GM19463 (cell line): ENCODE results near the gene RARA.
"Not testable (repeated sequence)": the region's sequence is repeated elsewhere in the genome, so short reads cannot be mapped to it uniquely, and the experiment has no call there.

Source experiments
- ATAC-seq: cut with Tn5 transposase; IDR thresholded peaks from one replicate; pipeline ENCODE4 v1.9.1; 2021; ENCODE audit warnings: mild to moderate bottlenecking, moderate library complexity; ENCODE audit not compliant: unreplicated experiment

The RARA gene

GRCh38 chr17:40297511-40297910 is 11.5 kb upstream of the RARA start:
- no peak for ATAC-seq

DNA sequence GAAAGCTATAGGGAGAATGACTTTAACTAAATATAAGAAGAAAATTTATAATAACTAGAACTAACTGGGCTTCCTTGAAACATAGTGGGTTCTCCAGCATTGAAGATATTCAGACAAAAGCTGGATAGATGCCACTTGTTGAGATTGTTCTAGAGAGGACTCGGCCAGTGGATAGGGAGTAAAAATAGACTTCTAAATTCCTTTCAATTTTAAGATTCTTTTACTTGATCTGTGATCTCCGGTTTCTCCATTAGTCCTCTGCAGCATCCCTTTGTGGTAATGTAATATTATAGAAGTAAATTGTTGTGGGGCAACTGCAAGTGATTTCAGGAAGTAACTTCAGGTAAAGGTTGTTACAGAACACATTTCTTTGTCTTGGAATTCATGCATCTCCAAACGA is 10.3 kb upstream of the RARA start:
- ATAC-seq: no peak

GRCh38 chr17:40299159-40299757 is 9.7 kb upstream of the RARA start:
- not testable (repeated sequence) for ATAC-seq

GRCh38 chr17:40301315-40301714 is 7.7 kb upstream of the RARA start:
- ATAC-seq: no peak

- ATAC-seq: no peak
Observed at GRCh38 chr17:40303009-40303657, 5.8 kb upstream of the RARA start.

- no peak for ATAC-seq
Observed at GRCh38 chr17:40303708-40304551, 5.0 kb upstream of the RARA start.

DNA sequence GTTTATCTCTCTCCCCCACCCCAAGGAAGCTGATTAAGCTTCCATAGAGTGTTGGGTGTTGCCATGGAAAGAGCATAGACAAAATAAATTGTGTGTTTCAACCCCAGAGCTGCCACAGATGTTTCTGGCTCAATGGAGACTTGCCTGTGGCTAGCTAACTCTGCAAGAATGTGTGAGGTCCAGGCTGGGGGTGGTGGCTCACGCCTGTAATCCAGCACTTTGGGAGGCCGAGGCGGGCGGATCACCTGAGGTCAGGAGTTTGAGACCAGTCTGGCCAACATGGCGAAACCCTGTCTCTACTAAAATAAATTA is 4.5 kb upstream of the RARA start:
- ATAC-seq: not testable (repeated sequence)

- not testable (repeated sequence) for ATAC-seq
Observed at GRCh38 chr17:40304866-40305265, 4.1 kb upstream of the RARA start.

DNA sequence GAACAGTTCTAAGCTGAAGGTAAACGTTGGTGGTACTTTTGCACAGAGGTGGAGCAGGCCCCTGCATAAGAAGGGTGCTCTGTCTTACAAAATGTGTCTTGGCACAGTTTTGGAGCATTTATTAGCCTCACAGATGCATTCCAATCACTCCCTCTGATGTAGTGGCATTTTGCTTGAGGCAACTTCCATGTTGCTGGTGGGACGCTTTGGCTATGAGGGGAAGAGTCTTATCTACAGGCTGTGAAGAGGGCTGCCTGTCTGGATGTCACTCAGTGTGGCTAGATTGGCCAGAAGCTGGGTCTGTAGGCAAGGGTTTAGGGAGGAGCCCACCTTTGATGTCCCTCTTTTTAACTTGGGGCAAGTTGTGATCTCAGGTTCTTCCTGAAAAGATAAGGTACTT is 2.6 kb upstream of the RARA start:
- no peak for ATAC-seq

DNA sequence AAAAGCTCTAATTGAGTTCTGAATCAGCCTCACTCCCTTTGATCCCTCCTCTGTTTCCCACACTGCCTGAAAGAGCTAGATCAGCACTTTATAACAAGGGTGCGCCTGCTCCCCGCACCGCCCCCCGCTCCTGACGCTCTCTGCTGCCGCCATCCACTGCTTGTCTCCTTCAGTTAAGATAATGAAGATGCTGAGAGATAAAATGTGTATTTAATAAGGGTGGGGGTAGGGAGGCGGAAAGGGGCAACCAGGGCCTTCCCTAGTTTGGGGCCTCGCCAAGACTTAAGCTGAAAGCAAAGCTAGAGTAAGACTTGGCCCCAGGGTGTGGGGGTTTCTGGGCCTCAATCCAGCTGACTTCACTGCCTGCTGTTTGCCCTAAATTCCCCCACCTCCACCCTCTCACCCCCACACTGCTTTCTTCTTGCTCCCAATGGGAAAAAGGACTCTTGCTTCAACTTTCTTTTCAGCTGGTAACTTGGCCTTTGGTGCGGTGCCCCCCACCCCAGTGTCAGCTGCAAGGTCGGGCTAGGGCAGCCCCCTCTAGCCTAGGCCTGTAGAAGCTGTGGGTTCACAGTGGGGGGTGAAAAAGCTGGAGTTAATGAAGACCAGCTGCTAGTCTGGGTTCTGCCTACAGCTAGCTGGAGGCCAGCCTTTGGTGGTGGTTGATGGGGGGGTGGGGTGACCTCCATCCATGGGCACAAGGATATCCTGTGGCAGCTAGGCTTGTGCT is 1.8 kb upstream of the RARA start:
- no peak for ATAC-seq

DNA sequence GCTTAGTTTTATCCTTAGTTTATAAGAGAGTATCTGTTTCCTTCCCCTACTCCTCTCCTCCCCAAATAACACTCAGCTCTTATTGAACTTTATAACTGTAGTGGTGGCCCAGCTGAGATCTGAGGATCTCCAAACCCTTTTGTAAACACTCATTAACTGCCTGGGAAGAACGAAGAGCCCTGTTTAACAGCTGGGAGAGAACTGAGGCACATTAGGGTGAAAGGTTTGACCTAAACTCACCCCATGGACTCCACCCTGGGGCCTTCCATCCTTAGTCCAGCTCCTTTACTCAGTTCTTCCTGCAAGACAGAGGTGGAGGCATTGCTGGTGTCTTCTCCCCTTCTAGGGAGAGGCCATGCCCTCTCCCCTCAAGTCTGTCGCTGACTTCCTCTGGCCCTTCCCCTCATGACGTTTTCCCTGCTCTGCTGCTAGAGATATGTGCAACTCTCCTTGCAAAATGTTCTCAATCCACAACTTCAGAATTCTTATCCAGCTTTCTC is 1.2 kb upstream of the RARA start:
- no peak for ATAC-seq

GRCh38 chr17:40309949-40310510 is 1.1 kb downstream of the RARA start:
- no peak for ATAC-seq

GRCh38 chr17:40310882-40311391 is 2.0 kb downstream of the RARA start:
- ATAC-seq: no peak

DNA sequence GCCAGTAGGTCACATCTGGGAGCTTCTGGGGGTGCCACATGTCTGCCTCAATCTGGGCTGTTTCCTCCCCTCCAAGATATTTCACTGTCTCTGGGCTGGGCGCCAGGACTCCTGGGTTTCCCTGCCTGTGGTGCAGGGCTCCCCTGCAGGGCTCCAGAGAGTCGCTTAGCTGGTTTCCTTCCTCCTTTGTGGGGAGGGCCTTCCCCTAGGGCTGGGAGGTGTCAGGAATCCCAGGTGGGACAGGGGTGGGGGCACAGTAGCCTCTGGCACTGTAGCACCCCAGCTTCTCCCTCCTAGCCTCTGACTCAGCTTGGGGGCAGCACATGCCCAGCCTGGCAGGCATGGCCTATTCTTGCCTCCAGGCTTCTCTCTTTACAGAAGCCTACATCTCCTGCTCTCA is 2.6 kb downstream of the RARA start:
- no peak for ATAC-seq

DNA sequence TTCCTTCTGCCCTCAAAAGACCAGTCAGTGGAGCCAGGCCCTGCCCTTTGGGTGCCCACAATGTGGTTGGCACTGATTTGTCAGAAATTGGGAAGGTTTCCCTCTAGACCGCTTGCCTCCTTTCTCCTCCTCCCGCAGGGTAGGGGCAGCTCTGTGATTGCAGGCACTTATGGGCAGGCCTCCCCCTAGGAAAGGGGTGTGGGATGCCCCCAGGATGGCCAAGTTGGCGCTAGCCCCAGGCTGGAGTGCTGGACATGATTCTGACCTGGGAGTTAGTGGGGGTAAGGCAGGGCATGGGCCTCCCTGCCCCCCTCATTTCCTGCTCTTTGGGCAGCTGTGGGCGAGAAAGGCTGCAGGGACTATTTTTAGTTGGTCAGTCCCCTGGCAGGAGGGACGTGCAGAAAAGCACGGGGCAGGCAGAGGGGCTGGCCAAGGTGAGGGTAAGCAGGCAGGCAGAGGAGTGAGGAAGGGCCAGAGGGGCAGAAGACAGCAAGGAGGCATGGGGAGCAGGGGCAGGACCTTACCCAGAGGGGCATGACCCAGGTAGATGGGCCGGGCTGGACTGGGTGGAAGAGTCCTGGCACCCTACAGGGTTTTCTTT is 3.3 kb downstream of the RARA start:
- ATAC-seq: no peak

DNA sequence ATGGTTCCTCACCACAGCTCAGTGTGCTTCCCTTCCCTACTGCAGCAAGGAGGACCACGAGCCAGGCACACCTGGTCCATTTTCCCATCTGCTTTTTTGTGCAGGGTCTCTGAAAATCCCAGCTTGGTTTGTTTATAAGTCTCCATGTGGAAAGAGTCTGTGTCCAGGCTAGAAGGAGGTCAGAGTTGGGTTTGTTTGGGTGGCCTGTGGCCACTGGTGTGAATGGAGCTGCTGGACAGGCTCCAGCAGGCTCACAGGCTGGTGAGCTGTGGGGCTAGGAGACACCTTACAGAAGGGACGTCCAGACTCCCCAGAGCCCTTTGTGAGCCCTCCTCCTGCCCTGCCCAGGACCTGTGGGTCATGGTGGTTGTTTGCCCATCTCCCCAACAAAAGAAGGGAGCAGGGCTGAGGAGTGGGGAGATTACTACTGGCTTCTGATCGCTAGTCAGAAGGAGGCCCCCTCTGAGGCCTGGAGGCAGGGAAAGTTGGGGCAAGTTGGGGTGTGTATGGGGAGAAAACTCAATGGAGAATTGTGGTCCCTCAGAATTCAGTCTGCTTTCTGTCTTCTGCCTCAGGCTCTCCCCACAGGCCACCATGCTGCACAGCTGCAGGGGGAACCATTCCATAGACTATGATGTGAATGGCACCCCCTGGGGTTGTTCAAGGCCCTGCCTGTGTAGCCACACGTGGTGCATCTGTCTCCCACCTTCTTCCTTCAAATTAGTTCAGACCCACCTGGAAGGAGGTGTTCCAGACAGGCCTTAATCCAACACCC is 4.1 kb downstream of the RARA start:
- no peak for ATAC-seq

GRCh38 chr17:40313668-40314583 is 4.9 kb downstream of the RARA start:
- no peak for ATAC-seq

DNA sequence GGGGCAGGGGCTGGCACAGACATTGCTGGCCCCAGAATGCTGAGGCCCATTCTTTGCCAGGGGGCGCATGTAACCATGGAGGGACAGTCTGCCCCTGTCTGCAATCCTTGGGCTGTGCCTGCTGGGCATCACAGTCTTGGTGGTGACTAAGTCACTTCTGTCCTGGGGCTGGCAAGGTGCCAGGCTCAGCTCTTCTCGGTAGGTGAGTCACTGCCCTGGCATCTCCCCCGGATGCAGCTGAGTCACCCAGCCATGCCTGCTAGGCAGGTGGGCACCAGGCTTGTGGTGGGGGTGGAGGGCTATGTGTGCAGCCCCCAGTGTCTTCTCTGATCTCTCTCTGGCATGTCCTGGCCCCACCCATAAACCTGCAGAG is 5.6 kb downstream of the RARA start:
- ATAC-seq: no peak

- ATAC-seq: no peak
Observed at GRCh38 chr17:40315206-40315605, 6.2 kb downstream of the RARA start.
